H1 (cell line): ENCODE measurements around the gene RIPPLY3. TPM values are rescaled to one million over a fixed set of nuclear protein-coding genes. Genes with fewer than 3 reads are reported as not detected.

Experiments
- ASH2L ChIP-seq: fragments of 200-600, 300-600 bp; sonication (generic); IDR thresholded peaks from one replicate; pipeline ENCODE4 v1.7.1; 2017; ENCODE audit warnings: low read length
- CREB1 ChIP-seq: IDR thresholded peaks from 2 replicates; pipeline ENCODE4 v1.6.1; 2012; ENCODE audit warnings: inconsistent platforms
- GTF2F1 ChIP-seq: IDR thresholded peaks from 2 replicates; pipeline ENCODE4 v1.6.1; 2012; ENCODE audit warnings: low read depth, low read length, improper control_type of control experiment, borderline replicate concordance
- HDAC6 ChIP-seq: IDR thresholded peaks from one replicate; pipeline ENCODE4 v1.7.1; 2012; ENCODE audit warnings: low read depth, mild to moderate bottlenecking, inconsistent platforms, low read length, moderate library complexity
- KDM1A ChIP-seq: fragments of 200-600, 300-600 bp; sonication (generic); IDR thresholded peaks from 2 replicates; pipeline ENCODE4 v1.7.1; 2016; ENCODE audit warnings: mild to moderate bottlenecking, low read length, borderline replicate concordance
- PHF8 ChIP-seq: fragments of 200-600 bp; sonication (generic); conservative IDR thresholded peaks from 2 replicates; pipeline ENCODE4 v1.7.1; 2012; ENCODE audit warnings: low read depth, mild to moderate bottlenecking, inconsistent platforms, low read length, moderate library complexity
- RFX5 ChIP-seq: IDR thresholded peaks from 2 replicates; pipeline ENCODE4 v1.6.1; 2011; ENCODE audit warnings: low read depth, low read length, improper control_type of control experiment, borderline replicate concordance
- SP4 ChIP-seq: IDR thresholded peaks from 2 replicates; pipeline ENCODE4 v1.6.1; 2012; ENCODE audit warnings: low read length, inconsistent platforms
- SUZ12 ChIP-seq: fragments of 200-600 bp; sonication (generic); IDR thresholded peaks from 2 replicates; pipeline ENCODE4 v1.6.1; 2012; ENCODE audit warnings: mild to moderate bottlenecking, inconsistent platforms, low read length, moderate library complexity, mixed read lengths
- TAF7 ChIP-seq: optimal IDR thresholded peaks from 2 replicates; pipeline ENCODE3; 2011; ENCODE audit warnings: low read depth, mild to moderate bottlenecking, inconsistent platforms, low read length, moderate library complexity, borderline replicate concordance
- ZNF274 ChIP-seq: IDR thresholded peaks from 2 replicates; pipeline ENCODE4 v1.7.0; 2012; ENCODE audit warnings: low read length, borderline replicate concordance; ENCODE audit errors: extremely low read depth
- polyA plus RNA-seq, 7 experiments: library from polyadenylated mRNA; depleted of rRNA in 3 of 7; stranded (reverse) in 5 of 7; unstranded in 2 of 7; fragments of >200 nt in 5 of 7; fragments of 200-250 nt in 2 of 7; gene quantifications; 1 replicate in 5 of 7; 2 replicates in 1 of 7; 4 replicates in 1 of 7; pipeline versions ENCODE4 v1.2.1 to v1.2.3, GENCODE V29; 2011 to 2013; ENCODE audit warnings: missing spikeins in 2 of 7, mixed read lengths in 2 of 7
- total RNA-seq: library from RNA; stranded (reverse); fragmentation: NEBNext Ultra II Directional; extraction: Animal tissue kit (Norgen Biotek cat#: 25700); gene quantifications from 2 replicates; pipeline ENCODE4 v1.2.1, GENCODE V29; 2021
- TF ChIP-seq, protein P1 (sequence below): fragments of 300-600 bp; sonication (generic); IDR thresholded peaks from 2 replicates; pipeline ENCODE4 v1.7.1; 2012; ENCODE audit warnings: low read length, moderate library complexity, mild to moderate bottlenecking, inconsistent platforms; ENCODE audit not compliant: insufficient replicate concordance

RIPPLY3 gene
- total and polyA plus RNA-seq, 2 of the 8 experiments (the other 6 are each of a cell fraction or from before 2014, with no cell fraction given): 2.0 to 2.2 TPM

DNA sequence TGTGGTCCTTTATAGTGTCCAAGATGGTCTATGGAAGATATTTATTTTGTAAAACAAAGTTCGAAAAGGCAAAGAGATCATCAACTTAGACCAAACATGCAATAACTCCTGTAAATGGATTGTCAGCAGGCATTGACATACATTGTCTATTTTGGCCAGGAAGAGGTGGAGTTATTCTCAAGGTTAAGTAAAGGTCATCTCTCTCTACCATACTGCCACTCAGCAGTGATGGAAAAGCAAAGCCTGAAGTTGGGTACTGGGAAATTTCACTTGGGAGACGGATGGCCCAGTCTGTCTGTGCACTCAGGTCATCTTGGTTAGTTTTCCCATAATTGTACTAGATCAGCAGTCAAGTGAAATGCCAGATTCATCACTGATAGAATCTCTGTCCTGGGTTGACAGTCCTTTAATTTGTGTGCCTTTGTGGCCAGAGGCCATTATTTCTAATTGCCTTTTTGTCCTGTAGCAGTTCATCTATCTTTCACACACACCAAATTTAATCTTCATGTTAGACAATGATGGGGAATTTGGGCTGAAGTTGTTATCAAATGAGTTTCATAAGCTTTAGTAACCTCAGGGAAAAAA, 48.9 kb downstream of the RIPPLY3 start (continued):
- TF ChIP-seq, protein P1, sequence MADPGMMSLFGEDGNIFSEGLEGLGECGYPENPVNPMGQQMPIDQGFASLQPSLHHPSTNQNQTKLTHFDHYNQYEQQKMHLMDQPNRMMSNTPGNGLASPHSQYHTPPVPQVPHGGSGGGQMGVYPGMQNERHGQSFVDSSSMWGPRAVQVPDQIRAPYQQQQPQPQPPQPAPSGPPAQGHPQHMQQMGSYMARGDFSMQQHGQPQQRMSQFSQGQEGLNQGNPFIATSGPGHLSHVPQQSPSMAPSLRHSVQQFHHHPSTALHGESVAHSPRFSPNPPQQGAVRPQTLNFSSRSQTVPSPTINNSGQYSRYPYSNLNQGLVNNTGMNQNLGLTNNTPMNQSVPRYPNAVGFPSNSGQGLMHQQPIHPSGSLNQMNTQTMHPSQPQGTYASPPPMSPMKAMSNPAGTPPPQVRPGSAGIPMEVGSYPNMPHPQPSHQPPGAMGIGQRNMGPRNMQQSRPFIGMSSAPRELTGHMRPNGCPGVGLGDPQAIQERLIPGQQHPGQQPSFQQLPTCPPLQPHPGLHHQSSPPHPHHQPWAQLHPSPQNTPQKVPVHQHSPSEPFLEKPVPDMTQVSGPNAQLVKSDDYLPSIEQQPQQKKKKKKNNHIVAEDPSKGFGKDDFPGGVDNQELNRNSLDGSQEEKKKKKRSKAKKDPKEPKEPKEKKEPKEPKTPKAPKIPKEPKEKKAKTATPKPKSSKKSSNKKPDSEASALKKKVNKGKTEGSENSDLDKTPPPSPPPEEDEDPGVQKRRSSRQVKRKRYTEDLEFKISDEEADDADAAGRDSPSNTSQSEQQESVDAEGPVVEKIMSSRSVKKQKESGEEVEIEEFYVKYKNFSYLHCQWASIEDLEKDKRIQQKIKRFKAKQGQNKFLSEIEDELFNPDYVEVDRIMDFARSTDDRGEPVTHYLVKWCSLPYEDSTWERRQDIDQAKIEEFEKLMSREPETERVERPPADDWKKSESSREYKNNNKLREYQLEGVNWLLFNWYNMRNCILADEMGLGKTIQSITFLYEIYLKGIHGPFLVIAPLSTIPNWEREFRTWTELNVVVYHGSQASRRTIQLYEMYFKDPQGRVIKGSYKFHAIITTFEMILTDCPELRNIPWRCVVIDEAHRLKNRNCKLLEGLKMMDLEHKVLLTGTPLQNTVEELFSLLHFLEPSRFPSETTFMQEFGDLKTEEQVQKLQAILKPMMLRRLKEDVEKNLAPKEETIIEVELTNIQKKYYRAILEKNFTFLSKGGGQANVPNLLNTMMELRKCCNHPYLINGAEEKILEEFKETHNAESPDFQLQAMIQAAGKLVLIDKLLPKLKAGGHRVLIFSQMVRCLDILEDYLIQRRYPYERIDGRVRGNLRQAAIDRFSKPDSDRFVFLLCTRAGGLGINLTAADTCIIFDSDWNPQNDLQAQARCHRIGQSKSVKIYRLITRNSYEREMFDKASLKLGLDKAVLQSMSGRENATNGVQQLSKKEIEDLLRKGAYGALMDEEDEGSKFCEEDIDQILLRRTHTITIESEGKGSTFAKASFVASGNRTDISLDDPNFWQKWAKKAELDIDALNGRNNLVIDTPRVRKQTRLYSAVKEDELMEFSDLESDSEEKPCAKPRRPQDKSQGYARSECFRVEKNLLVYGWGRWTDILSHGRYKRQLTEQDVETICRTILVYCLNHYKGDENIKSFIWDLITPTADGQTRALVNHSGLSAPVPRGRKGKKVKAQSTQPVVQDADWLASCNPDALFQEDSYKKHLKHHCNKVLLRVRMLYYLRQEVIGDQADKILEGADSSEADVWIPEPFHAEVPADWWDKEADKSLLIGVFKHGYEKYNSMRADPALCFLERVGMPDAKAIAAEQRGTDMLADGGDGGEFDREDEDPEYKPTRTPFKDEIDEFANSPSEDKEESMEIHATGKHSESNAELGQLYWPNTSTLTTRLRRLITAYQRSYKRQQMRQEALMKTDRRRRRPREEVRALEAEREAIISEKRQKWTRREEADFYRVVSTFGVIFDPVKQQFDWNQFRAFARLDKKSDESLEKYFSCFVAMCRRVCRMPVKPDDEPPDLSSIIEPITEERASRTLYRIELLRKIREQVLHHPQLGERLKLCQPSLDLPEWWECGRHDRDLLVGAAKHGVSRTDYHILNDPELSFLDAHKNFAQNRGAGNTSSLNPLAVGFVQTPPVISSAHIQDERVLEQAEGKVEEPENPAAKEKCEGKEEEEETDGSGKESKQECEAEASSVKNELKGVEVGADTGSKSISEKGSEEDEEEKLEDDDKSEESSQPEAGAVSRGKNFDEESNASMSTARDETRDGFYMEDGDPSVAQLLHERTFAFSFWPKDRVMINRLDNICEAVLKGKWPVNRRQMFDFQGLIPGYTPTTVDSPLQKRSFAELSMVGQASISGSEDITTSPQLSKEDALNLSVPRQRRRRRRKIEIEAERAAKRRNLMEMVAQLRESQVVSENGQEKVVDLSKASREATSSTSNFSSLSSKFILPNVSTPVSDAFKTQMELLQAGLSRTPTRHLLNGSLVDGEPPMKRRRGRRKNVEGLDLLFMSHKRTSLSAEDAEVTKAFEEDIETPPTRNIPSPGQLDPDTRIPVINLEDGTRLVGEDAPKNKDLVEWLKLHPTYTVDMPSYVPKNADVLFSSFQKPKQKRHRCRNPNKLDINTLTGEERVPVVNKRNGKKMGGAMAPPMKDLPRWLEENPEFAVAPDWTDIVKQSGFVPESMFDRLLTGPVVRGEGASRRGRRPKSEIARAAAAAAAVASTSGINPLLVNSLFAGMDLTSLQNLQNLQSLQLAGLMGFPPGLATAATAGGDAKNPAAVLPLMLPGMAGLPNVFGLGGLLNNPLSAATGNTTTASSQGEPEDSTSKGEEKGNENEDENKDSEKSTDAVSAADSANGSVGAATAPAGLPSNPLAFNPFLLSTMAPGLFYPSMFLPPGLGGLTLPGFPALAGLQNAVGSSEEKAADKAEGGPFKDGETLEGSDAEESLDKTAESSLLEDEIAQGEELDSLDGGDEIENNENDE: no peak
- TF ChIP-seq CREB1 (no peak), KDM1A (no peak), PHF8 (no peak), GTF2F1 (no peak), ZNF274 (no peak), ASH2L (no peak), TAF7 (no peak), HDAC6 (no peak), RFX5 (no peak), SUZ12 (no peak), SP4 (no peak)
